Loucy (cell line): ENCODE results near the gene COL23A1.

ENCODE experiments used
- H2AFZ ChIP-seq: fragments of 200-600 bp; sonication (generic); 2 replicates; pipeline ENCODE4 v1.6.0; 2016; ENCODE audit warnings: antibody characterized with exemption, mild to moderate bottlenecking, low read length, moderate library complexity
- H3F3A ChIP-seq: fragments of 200-600 bp; 2 replicates; pipeline ENCODE4 v1.6.0; 2016; ENCODE audit warnings: antibody characterized with exemption, low read depth, mild to moderate bottlenecking
- H3K27me3 ChIP-seq: fragments of 200-600 bp; sonication (generic); 2 replicates; pipeline ENCODE4 v1.6.1; 2014; ENCODE audit warnings: low read length, mild to moderate bottlenecking; ENCODE audit not compliant: insufficient read depth, poor library complexity, severe bottlenecking
- H3K36me3 ChIP-seq: fragments of 200-600 bp; sonication (generic); 2 replicates; pipeline ENCODE4 v1.6.1; 2016; ENCODE audit warnings: low read length; ENCODE audit not compliant: insufficient read depth
- H3K4me1 ChIP-seq: fragments of 200-600 bp; sonication (generic); 2 replicates; pipeline ENCODE4 v1.5.1; 2014; ENCODE audit warnings: low read length, mild to moderate bottlenecking; ENCODE audit not compliant: insufficient read depth, poor library complexity, severe bottlenecking
- H3K4me2 ChIP-seq: fragments of 200-600 bp; sonication (generic); 2 replicates; pipeline ENCODE4 v1.6.0; 2014; ENCODE audit warnings: antibody characterized with exemption, low read length, low read depth, mild to moderate bottlenecking; ENCODE audit not compliant: poor library complexity, severe bottlenecking
- H3K4me3 ChIP-seq: fragments of 200-600 bp; sonication (generic); 2 replicates; pipeline ENCODE4 v1.5.1; 2014; ENCODE audit warnings: low read length, mild to moderate bottlenecking, mixed read lengths; ENCODE audit not compliant: poor library complexity, severe bottlenecking
- H3K79me2 ChIP-seq: fragments of 200-600 bp; sonication (generic); 2 replicates; pipeline ENCODE4 v1.6.1; 2014; ENCODE audit warnings: low read length; ENCODE audit not compliant: insufficient read depth
- H3K9ac ChIP-seq: fragments of 200-600 bp; sonication (generic); 2 replicates; pipeline ENCODE4 v1.6.0; 2014; ENCODE audit warnings: mild to moderate bottlenecking, low read depth, low read length, moderate library complexity; ENCODE audit not compliant: poor library complexity, severe bottlenecking
- H3K9me2 ChIP-seq: fragments of 200-600 bp; sonication (generic); replicated peaks from 2 replicates; pipeline ENCODE4 v1.6.1; 2016; ENCODE audit warnings: low read depth, low read length, mixed read lengths
- H3K9me3 ChIP-seq: fragments of 200-600 bp; sonication (generic); 2 replicates; pipeline ENCODE4 v1.6.1; 2014; ENCODE audit warnings: mild to moderate bottlenecking, antibody characterized with exemption, low read length, low read depth; ENCODE audit not compliant: insufficient read depth
- H4K20me1 ChIP-seq: fragments of 200-600 bp; sonication (generic); 2 replicates; pipeline ENCODE4 v1.6.0; 2014; ENCODE audit warnings: antibody characterized with exemption, low read length, mild to moderate bottlenecking; ENCODE audit not compliant: insufficient read depth, poor library complexity, severe bottlenecking
- EZH2phosphoT487 ChIP-seq: fragments of 200-600 bp; IDR thresholded peaks from 2 replicates; pipeline ENCODE4 v1.6.1; 2018; ENCODE audit warnings: antibody characterized with exemption, mild to moderate bottlenecking, moderate library complexity, borderline replicate concordance
- TF ChIP-seq, protein P1 (sequence below): fragments of 200-600 bp; sonication (generic); conservative IDR thresholded peaks from 2 replicates; pipeline ENCODE4 v1.5.1; 2014; ENCODE audit warnings: mild to moderate bottlenecking, antibody characterized with exemption, low read length

COL23A1 gene

GRCh38 chr5:178441486-178442270, 148.5 kb downstream of the COL23A1 start:
- no peaks in the 10 kb centered on the region for H4K20me1 ChIP-seq
- no peaks in the 10 kb centered on the region for H3K9me2 ChIP-seq
- no peaks in the 10 kb centered on the region for H3K36me3 ChIP-seq
- no peak overlapping the region for H3K9ac ChIP-seq
- no peak overlapping the region for H3K4me2 ChIP-seq
- H3K27me3 ChIP-seq: no peaks in the 10 kb centered on the region
- H3F3A ChIP-seq: no peaks in the 10 kb centered on the region
- no peak overlapping the region for H2AFZ ChIP-seq
- H3K9me3 ChIP-seq: no peaks in the 10 kb centered on the region
- TF ChIP-seq, protein P1, sequence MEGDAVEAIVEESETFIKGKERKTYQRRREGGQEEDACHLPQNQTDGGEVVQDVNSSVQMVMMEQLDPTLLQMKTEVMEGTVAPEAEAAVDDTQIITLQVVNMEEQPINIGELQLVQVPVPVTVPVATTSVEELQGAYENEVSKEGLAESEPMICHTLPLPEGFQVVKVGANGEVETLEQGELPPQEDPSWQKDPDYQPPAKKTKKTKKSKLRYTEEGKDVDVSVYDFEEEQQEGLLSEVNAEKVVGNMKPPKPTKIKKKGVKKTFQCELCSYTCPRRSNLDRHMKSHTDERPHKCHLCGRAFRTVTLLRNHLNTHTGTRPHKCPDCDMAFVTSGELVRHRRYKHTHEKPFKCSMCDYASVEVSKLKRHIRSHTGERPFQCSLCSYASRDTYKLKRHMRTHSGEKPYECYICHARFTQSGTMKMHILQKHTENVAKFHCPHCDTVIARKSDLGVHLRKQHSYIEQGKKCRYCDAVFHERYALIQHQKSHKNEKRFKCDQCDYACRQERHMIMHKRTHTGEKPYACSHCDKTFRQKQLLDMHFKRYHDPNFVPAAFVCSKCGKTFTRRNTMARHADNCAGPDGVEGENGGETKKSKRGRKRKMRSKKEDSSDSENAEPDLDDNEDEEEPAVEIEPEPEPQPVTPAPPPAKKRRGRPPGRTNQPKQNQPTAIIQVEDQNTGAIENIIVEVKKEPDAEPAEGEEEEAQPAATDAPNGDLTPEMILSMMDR: no peak
- no peaks in the 10 kb centered on the region for H3K4me1 ChIP-seq
- H3K4me3 ChIP-seq: no peak overlapping the region
- H3K79me2 ChIP-seq: no peaks in the 10 kb centered on the region

- Histone ChIP-seq H3K9ac (no peak overlapping the region), H3K27me3 (no peaks in the 10 kb centered on the region), H3K9me2 (no peaks in the 10 kb centered on the region), H3F3A (no peaks in the 10 kb centered on the region), H2AFZ (no peak overlapping the region), H4K20me1 (no peaks in the 10 kb centered on the region), H3K4me3 (no peak overlapping the region), H3K36me3 (no peaks in the 10 kb centered on the region), H3K4me1 (no peaks in the 10 kb centered on the region), H3K4me2 (no peak overlapping the region), H3K9me3 (no peaks in the 10 kb centered on the region), H3K79me2 (no peaks in the 10 kb centered on the region)
- TF ChIP-seq, protein P1: no peak
- no peak for TF ChIP-seq EZH2phosphoT487
Observed at GRCh38 chr5:178440181-178440580, 150.0 kb downstream of the COL23A1 start.

- Histone ChIP-seq H2AFZ (no peak overlapping the region), H3K79me2 (no peaks in the 10 kb centered on the region), H3K4me1 (no peaks in the 10 kb centered on the region), H3K4me2 (no peak overlapping the region), H3K9me3 (no peaks in the 10 kb centered on the region), H3F3A (no peaks in the 10 kb centered on the region), H4K20me1 (no peaks in the 10 kb centered on the region), H3K36me3 (no peaks in the 10 kb centered on the region), H3K4me3 (no peak overlapping the region), H3K9ac (no peak overlapping the region), H3K27me3 (no peaks in the 10 kb centered on the region), H3K9me2 (no peaks in the 10 kb centered on the region)
- no peak for TF ChIP-seq EZH2phosphoT487
- TF ChIP-seq, protein P1: no peak
Observed at GRCh38 chr5:178439493-178440180, 150.6 kb downstream of the COL23A1 start.
